Cerebellar nuclear complex (tissue), 1 donor: ENCODE results near the gene CYP3A5.
"Not testable (repeated sequence)": the region's sequence is repeated elsewhere in the genome, so short reads cannot be mapped to it uniquely, and the experiment has no call there.

Experiments used
- DNase-seq, 2 experiments: peaks; one replicate each; lab custom pipeline; 2025; lab: John Stamatoyannopoulos, UW

Gene CYP3A5

GRCh38 chr7:99685871-99686608 lies 6.2 kb upstream of the CYP3A5 start:
- not testable (repeated sequence) for DNase-seq

- no peak for DNase-seq
Measured at GRCh38 chr7:99685129-99685758, 5.4 kb upstream of the CYP3A5 start.

- DNase-seq = no peak
Measured at GRCh38 chr7:99679032-99679399, 780 bp downstream of the CYP3A5 start.

- DNase-seq = no peak
Measured at GRCh38 chr7:99677648-99678045, 2.1 kb downstream of the CYP3A5 start.

- no peak for DNase-seq
Measured at GRCh38 chr7:99677013-99677647, 2.7 kb downstream of the CYP3A5 start.

GRCh38 chr7:99674995-99675742 lies 4.6 kb downstream of the CYP3A5 start:
- DNase-seq = no peak

GRCh38 chr7:99672573-99672972 lies 7.2 kb downstream of the CYP3A5 start:
- DNase-seq = no peak

- no peak for DNase-seq
Measured at GRCh38 chr7:99669782-99670181, 10.0 kb downstream of the CYP3A5 start.

- DNase-seq = no peak
Measured at GRCh38 chr7:99668541-99668940, 11.3 kb downstream of the CYP3A5 start.

GRCh38 chr7:99667179-99667578 lies 12.6 kb downstream of the CYP3A5 start:
- no peak for DNase-seq

- DNase-seq = no peak
Measured at GRCh38 chr7:99666013-99666395, 13.8 kb downstream of the CYP3A5 start.

- DNase-seq = no peak
Measured at GRCh38 chr7:99665312-99666012, 14.3 kb downstream of the CYP3A5 start.

GRCh38 chr7:99657879-99658278 lies 21.9 kb downstream of the CYP3A5 start:
- not testable (repeated sequence) for DNase-seq

GRCh38 chr7:99654626-99655025 lies 25.2 kb downstream of the CYP3A5 start:
- DNase-seq = not testable (repeated sequence)

GRCh38 chr7:99653754-99654153 lies 26.0 kb downstream of the CYP3A5 start:
- DNase-seq = no peak

- DNase-seq = not testable (repeated sequence)
Measured at GRCh38 chr7:99653269-99653668, 26.5 kb downstream of the CYP3A5 start.

GRCh38 chr7:99652671-99653070 lies 27.1 kb downstream of the CYP3A5 start:
- DNase-seq = no peak

- DNase-seq = no peak
Measured at GRCh38 chr7:99651290-99651689, 28.5 kb downstream of the CYP3A5 start.

GRCh38 chr7:99648843-99649242 lies 31.0 kb downstream of the CYP3A5 start:
- no peak for DNase-seq

- no peak for DNase-seq
Measured at GRCh38 chr7:99645590-99645989, 34.2 kb downstream of the CYP3A5 start.

- no peak for DNase-seq
Measured at GRCh38 chr7:99644431-99644830, 35.4 kb downstream of the CYP3A5 start.

- no peak for DNase-seq
Measured at GRCh38 chr7:99643464-99643863, 36.3 kb downstream of the CYP3A5 start.
